Measurements from ENCODE around the gene GPR142.

The GPR142 gene

DNA sequence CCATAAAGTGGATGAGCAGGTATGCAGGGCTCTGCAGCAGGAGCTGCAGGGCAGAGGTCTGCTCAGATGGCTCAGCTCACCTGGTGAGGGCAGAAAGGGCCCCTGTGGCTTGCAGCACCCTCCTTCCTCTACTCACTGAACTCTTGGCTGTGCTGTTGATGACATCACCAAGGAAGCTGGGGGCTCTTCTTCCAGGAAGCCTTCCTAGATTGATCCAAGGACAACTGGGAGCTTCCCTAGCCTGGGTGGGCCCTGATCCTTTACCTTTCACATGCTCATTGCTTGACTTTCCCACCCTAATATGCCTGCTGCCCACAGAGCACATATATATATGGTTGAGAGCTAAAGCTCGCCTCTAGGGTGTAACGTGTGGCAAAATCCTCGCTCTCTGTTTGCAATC lies 38.8 kb upstream of the GPR142 start:
- Histone ChIP-seq H3K9me3 (ENCODE audit: insufficient read depth, low read depth, low read length) (no peaks in the 10 kb centered on the region), H4K20me1 (ENCODE audit: insufficient read depth, low read length, poor library complexity, severe bottlenecking) (no peaks in the 10 kb centered on the region), H3K4me3 (ENCODE audit: low read length, poor library complexity, severe bottlenecking) (no peak overlapping the region), H3K4me1 (ENCODE audit: insufficient read depth, low read length, poor library complexity, severe bottlenecking) (no peaks in the 10 kb centered on the region), H3K79me2 (ENCODE audit: insufficient read depth, low read length) (no peaks in the 10 kb centered on the region), H3K4me2 (ENCODE audit: low read depth, low read length, poor library complexity, severe bottlenecking) (no peak overlapping the region), H3F3A (ENCODE audit: low read depth) (no peaks in the 10 kb centered on the region), H3K27me3 (ENCODE audit: insufficient read depth, low read length, poor library complexity, severe bottlenecking) (no peaks in the 10 kb centered on the region), H3K9me2 (replicated peaks; ENCODE audit: low read depth, low read length) (no peaks in the 10 kb centered on the region), H3K9ac (ENCODE audit: low read depth, low read length, poor library complexity, severe bottlenecking) (no peak overlapping the region), H3K36me3 (ENCODE audit: insufficient read depth, low read length) (no peaks in the 10 kb centered on the region), H2AFZ (ENCODE audit: low read length) (no peak overlapping the region)
- TF ChIP-seq, protein P1, sequence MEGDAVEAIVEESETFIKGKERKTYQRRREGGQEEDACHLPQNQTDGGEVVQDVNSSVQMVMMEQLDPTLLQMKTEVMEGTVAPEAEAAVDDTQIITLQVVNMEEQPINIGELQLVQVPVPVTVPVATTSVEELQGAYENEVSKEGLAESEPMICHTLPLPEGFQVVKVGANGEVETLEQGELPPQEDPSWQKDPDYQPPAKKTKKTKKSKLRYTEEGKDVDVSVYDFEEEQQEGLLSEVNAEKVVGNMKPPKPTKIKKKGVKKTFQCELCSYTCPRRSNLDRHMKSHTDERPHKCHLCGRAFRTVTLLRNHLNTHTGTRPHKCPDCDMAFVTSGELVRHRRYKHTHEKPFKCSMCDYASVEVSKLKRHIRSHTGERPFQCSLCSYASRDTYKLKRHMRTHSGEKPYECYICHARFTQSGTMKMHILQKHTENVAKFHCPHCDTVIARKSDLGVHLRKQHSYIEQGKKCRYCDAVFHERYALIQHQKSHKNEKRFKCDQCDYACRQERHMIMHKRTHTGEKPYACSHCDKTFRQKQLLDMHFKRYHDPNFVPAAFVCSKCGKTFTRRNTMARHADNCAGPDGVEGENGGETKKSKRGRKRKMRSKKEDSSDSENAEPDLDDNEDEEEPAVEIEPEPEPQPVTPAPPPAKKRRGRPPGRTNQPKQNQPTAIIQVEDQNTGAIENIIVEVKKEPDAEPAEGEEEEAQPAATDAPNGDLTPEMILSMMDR (conservative IDR thresholded peaks at IDR 0.05; ENCODE audit: low read length), result no peak
- no peak for TF ChIP-seq EZH2phosphoT487 (IDR thresholded peaks at IDR 0.05; ENCODE audit: borderline replicate concordance)

DNA sequence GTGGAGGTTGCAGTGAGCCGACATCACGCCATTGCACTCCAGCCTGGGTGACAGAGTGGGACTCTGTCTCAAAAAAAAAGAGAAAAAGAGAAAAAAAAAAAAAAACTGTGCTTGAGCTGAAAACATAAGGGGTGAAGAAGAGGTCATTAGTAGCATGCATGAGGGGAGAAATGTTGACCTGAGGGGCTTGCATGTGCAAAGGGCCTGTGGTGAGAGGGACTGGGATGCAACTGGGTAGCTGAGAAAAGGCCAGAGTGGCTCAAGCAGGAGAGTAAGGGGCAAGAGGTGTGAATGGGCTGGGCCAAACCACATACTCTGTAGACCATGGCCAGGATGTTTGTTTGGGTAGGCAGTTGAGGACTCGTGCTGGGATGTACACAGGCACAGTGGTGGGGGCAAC lies 37.9 kb upstream of the GPR142 start:
- Histone ChIP-seq H3K9ac (ENCODE audit: low read depth, low read length, poor library complexity, severe bottlenecking) (no peak overlapping the region), H3K4me1 (ENCODE audit: insufficient read depth, low read length, poor library complexity, severe bottlenecking) (no peaks in the 10 kb centered on the region), H3K4me2 (ENCODE audit: low read depth, low read length, poor library complexity, severe bottlenecking) (no peak overlapping the region), H3K4me3 (ENCODE audit: low read length, poor library complexity, severe bottlenecking) (no peak overlapping the region), H4K20me1 (ENCODE audit: insufficient read depth, low read length, poor library complexity, severe bottlenecking) (no peaks in the 10 kb centered on the region), H3K36me3 (ENCODE audit: insufficient read depth, low read length) (no peaks in the 10 kb centered on the region), H3K27me3 (ENCODE audit: insufficient read depth, low read length, poor library complexity, severe bottlenecking) (no peaks in the 10 kb centered on the region), H3K9me3 (ENCODE audit: insufficient read depth, low read depth, low read length) (no peaks in the 10 kb centered on the region), H3K79me2 (ENCODE audit: insufficient read depth, low read length) (no peaks in the 10 kb centered on the region), H3K9me2 (replicated peaks; ENCODE audit: low read depth, low read length) (no peaks in the 10 kb centered on the region), H3F3A (ENCODE audit: low read depth) (no peaks in the 10 kb centered on the region), H2AFZ (ENCODE audit: low read length) (no peak overlapping the region)
- TF ChIP-seq, protein P1 (conservative IDR thresholded peaks at IDR 0.05; ENCODE audit: low read length), result no peak
- TF ChIP-seq EZH2phosphoT487 (IDR thresholded peaks at IDR 0.05; ENCODE audit: borderline replicate concordance), result no peak

DNA sequence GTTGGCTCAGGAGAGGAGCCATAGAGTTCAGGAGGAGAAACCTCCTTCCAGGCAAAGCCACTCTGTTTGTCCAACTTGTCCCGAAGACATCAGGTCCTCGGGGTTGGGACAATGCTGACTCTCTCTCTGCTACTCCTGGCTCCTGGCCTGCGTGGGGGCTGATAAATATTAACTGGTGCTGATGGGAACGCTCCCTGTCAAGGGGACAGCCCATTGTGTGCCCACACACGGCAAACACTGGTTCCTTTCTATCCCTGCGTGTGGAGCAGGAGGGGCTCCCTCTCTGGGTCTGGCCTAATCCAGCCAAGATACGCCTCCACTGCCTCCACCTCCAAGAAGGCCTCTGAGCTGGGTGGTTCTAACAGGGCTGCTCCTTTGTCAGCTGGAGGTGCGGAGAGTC lies 36.9 kb upstream of the GPR142 start:
- TF ChIP-seq EZH2phosphoT487 (IDR thresholded peaks at IDR 0.05; ENCODE audit: borderline replicate concordance), result no peak
- TF ChIP-seq, protein P1 (conservative IDR thresholded peaks at IDR 0.05; ENCODE audit: low read length), result no peak
- Histone ChIP-seq H3K4me1 (ENCODE audit: insufficient read depth, low read length, poor library complexity, severe bottlenecking) (no peaks in the 10 kb centered on the region), H3K9me2 (replicated peaks; ENCODE audit: low read depth, low read length) (no peaks in the 10 kb centered on the region), H3K79me2 (ENCODE audit: insufficient read depth, low read length) (no peaks in the 10 kb centered on the region), H3K4me3 (ENCODE audit: low read length, poor library complexity, severe bottlenecking) (no peak overlapping the region), H3K9me3 (ENCODE audit: insufficient read depth, low read depth, low read length) (no peaks in the 10 kb centered on the region), H2AFZ (ENCODE audit: low read length) (no peak overlapping the region), H3K36me3 (ENCODE audit: insufficient read depth, low read length) (no peaks in the 10 kb centered on the region), H3K27me3 (ENCODE audit: insufficient read depth, low read length, poor library complexity, severe bottlenecking) (no peaks in the 10 kb centered on the region), H3K9ac (ENCODE audit: low read depth, low read length, poor library complexity, severe bottlenecking) (no peak overlapping the region), H3K4me2 (ENCODE audit: low read depth, low read length, poor library complexity, severe bottlenecking) (no peak overlapping the region), H4K20me1 (ENCODE audit: insufficient read depth, low read length, poor library complexity, severe bottlenecking) (no peaks in the 10 kb centered on the region), H3F3A (ENCODE audit: low read depth) (no peaks in the 10 kb centered on the region)
